Breast epithelium (tissue), 4 donors: ENCODE measurements around the gene FABP2. TPM values are rescaled to one million over a fixed set of nuclear protein-coding genes. Genes with fewer than 3 reads are reported as not detected.

Experiments
- DNase-seq, 2 donors: peaks; one replicate each; pipeline ENCODE4 v3.0.0-alpha.2; 2019; ENCODE audit warnings: low spot score in 2 of 2
- H3K27ac ChIP-seq, 2 donors: fragments of 200-600 bp; sonication (generic) in 1 of 2; one replicate each; pipeline ENCODE4 v1.5.1; 2016 to 2019; ENCODE audit warnings: mild to moderate bottlenecking in 1 of 2
- H3K27me3 ChIP-seq, 2 donors: fragments of 200-600 bp; sonication (generic) in 1 of 2; one replicate each; pipeline versions ENCODE4 v1.5.1 to v1.6.0; 2017 to 2019; ENCODE audit warnings: control low read depth in 1 of 2, mild to moderate bottlenecking in 1 of 2
- H3K36me3 ChIP-seq: fragments of 200-600 bp; one replicate; pipeline ENCODE4 v1.5.1; 2019
- H3K4me1 ChIP-seq, 2 donors: fragments of 200-600 bp; sonication (generic); one replicate each; pipeline ENCODE4 v1.5.1; 2016 to 2019; ENCODE audit warnings: control low read depth in 1 of 2
- H3K4me3 ChIP-seq, 3 donors: fragments of 200-600 bp; sonication (generic); 1 replicate in 2 of 3; 2 replicates in 1 of 3; pipeline ENCODE4 v1.5.1; 2016 to 2019; ENCODE audit warnings: mild to moderate bottlenecking in 3 of 3, moderate library complexity in 2 of 3
- H3K9me3 ChIP-seq, 2 donors: fragments of 200-600 bp; sonication (generic) in 1 of 2; one replicate each; pipeline ENCODE4 v1.5.1; 2016 to 2019; ENCODE audit warnings: control low read depth in 1 of 2
- CTCF ChIP-seq, 3 donors: fragments of 450-650 bp; IDR thresholded peaks; one replicate each; pipeline ENCODE4 v1.5.1; 2016 to 2017; ENCODE audit warnings: antibody characterized with exemption in 3 of 3, mild to moderate bottlenecking in 3 of 3, moderate library complexity in 3 of 3
- POLR2A ChIP-seq: fragments of 450-650 bp; IDR thresholded peaks from one replicate; pipeline ENCODE4 v1.6.1; 2016; ENCODE audit warnings: antibody characterized with exemption, mild to moderate bottlenecking, moderate library complexity
- POLR2AphosphoS5 ChIP-seq, 3 donors: sonication (generic); formaldehyde crosslinking; IDR thresholded peaks; one replicate each; pipeline ENCODE4 v1.6.1; 2017; ENCODE audit warnings: antibody characterized with exemption in 3 of 3
- intact Hi-C: fragments of 100-400 bp; cut with DNase I; formaldehyde crosslinking; loops from one replicate; pipeline ENCODE4 v1.15.1; 2023; ENCODE audit warnings: low total_unique reads
- total RNA-seq, 3 donors: library from RNA; depleted of rRNA; stranded (reverse); fragments of >200 nt; gene quantifications; one replicate each; pipeline ENCODE4 v1.1.0, GENCODE V29; 2016

Gene FABP2
- total RNA-seq, 3 donors from 2014 or later, result not detected

- DNase-seq, result no peak
- H3K27ac ChIP-seq, result no peak overlapping the region
- no peaks in the 10 kb centered on the region for H3K9me3 ChIP-seq
- TF ChIP-seq CTCF (IDR thresholded peaks at IDR 0.05) (no peak), POLR2A (no peak), POLR2AphosphoS5 (IDR thresholded peaks at IDR 0.05) (no peak)
- H3K27me3 ChIP-seq, result no peaks in the 10 kb centered on the region
- intact Hi-C loops, result no loop called here
- H3K4me3 ChIP-seq, result no peak overlapping the region
- no peaks in the 10 kb centered on the region for H3K4me1 ChIP-seq
- H3K36me3 ChIP-seq, result peaks cover 5% of the 10 kb centered on the region
Measured at GRCh38 chr4:119271361-119272085, 50.4 kb downstream of the FABP2 start.

DNA sequence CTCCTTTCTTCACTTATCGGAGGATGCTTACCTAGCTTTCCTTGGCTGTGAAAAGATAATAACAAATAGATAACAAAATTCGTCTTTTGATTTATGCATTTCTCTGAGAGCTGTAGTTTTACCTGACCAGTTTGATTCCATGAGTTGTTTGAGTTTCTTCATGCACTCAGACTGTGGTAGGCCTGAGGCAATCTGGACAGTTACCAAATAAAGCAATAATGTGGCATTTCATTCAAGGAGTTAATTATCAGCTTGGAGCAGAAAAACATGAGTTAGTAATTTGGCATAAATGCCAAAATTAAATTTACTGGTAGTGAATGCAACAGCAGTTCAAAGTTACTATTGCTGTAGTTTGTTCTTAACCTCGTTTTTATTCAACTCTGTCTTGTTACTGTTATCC lies 53.5 kb downstream of the FABP2 start:
- intact Hi-C loops, result no loop called here
- TF ChIP-seq POLR2AphosphoS5 (IDR thresholded peaks at IDR 0.05), result no peak
- no peak for TF ChIP-seq CTCF (IDR thresholded peaks at IDR 0.05)
- no peak for TF ChIP-seq POLR2A
- DNase-seq, result no peak
- Histone ChIP-seq H3K27me3 (no peaks in the 10 kb centered on the region), H3K4me1 (no peaks in the 10 kb centered on the region), H3K4me3 (no peak overlapping the region), H3K36me3 (peaks cover 5% of the 10 kb centered on the region), H3K27ac (peak overlapping the region in 1 of 2 donors; percentile 32), H3K9me3 (no peaks in the 10 kb centered on the region)

Other genes with a start within 250 kb of the FABP2 start
- gene MYOZ2, start 186.3 kb downstream of the FABP2 start, total RNA-seq, result under 1 TPM; 0.15 to 0.48 (median 0.33) TPM
- gene USP53, start 109.4 kb downstream of the FABP2 start, total RNA-seq, result 100 to 1,000 TPM; 123 to 167 (median 136) TPM